HepG2 (cell line): ENCODE results near the gene UBE4A. TPM values are rescaled to one million over a fixed set of nuclear protein-coding genes. Genes with fewer than 3 reads are reported as not detected.

Experiments used
- ATAC-seq: fragments of 200-7000 bp; cut with Tn5 transposase; 3 replicates; pipeline ENCODE4 v1.9.1; 2020; ENCODE audit warnings: mild to moderate bottlenecking, moderate library complexity
- BruUV-seq: library from RNA; stranded (reverse); fragments of 400-500 nt; replicated peaks from 2 replicates; lab custom pipeline; 2021; lab: Mats Ljungman, UMichigan
- CTCF ChIA-PET: fragments of 300-600 bp; formaldehyde crosslinking; extraction: SDS; loops from one replicate; lab custom pipeline; 2021; ENCODE audit warnings: low total read pairs, inconsistent platforms, low intra/inter-chr PET ratio; lab: Yijun Ruan, JAX
- POLR2A ChIA-PET: fragments of 350-600 bp; sonication (Branson Sonifier 250); formaldehyde crosslinking; loops from one replicate; lab custom pipeline; 2020; ENCODE audit warnings: antibody characterized with exemption, inconsistent platforms; lab: Yijun Ruan, JAX
- DNase-seq: peaks from one replicate; pipeline ENCODE4 v3.0.0-alpha.2; 2015; ENCODE audit warnings: low spot score
- FAIRE-seq: peaks from 3 replicates; lab custom pipeline; 2011; peaks lifted over from hg19 to GRCh38; lab: Jason Lieb, UNC
- H2AFZ ChIP-seq: one replicate; pipeline ENCODE4 v1.6.1; 2011; ENCODE audit warnings: low read length, inconsistent platforms
- H3K27ac ChIP-seq: fragments of 300-600 bp; 3 replicates; pipeline ENCODE4 v1.8.0; 2011; ENCODE audit warnings: mixed run types, mild to moderate bottlenecking, mixed read lengths, low read length, inconsistent platforms; ENCODE audit not compliant: insufficient read depth; ENCODE audit errors: extremely low read length
- H3K27me3 ChIP-seq, 2 experiments: fragments of 200-600 bp in 1 of 2; 2 replicates in 1 of 2; 3 replicates in 1 of 2; pipeline versions ENCODE4 v1.6.0 to v1.8.0; 2011; ENCODE audit warnings: low read length in 2 of 2, mild to moderate bottlenecking in 2 of 2, moderate library complexity in 2 of 2, inconsistent platforms in 1 of 2; ENCODE audit not compliant: insufficient read depth in 2 of 2, control insufficient read depth in 1 of 2
- H3K36me3 ChIP-seq, 2 experiments: fragments of 200-600 bp in 1 of 2; replicated peaks in 1 of 2; 2 replicates in 1 of 2; 3 replicates in 1 of 2; pipeline versions ENCODE4 v1.5.1 to v1.8.0; 2011; ENCODE audit warnings: low read length in 2 of 2, inconsistent platforms in 1 of 2; ENCODE audit not compliant: insufficient read depth in 2 of 2, control insufficient read depth in 1 of 2
- H3K4me1 ChIP-seq: 2 replicates; pipeline ENCODE4 v1.5.1; 2012; ENCODE audit warnings: low read length, inconsistent platforms; ENCODE audit not compliant: insufficient read depth
- H3K4me2 ChIP-seq: 2 replicates; pipeline ENCODE4 v1.6.0; 2011; ENCODE audit warnings: low read depth, low read length, inconsistent platforms
- H3K4me3 ChIP-seq, 3 experiments: fragments of 200-600 bp in 1 of 3; sonication (generic), shearing (Covaris generic) in 1 of 3; replicated peaks in 1 of 3; 2 replicates each; pipeline ENCODE4 v1.5.1; 2011 to 2016; ENCODE audit warnings: low read length in 3 of 3, inconsistent platforms in 2 of 3, low read depth in 2 of 3, mild to moderate bottlenecking in 2 of 3, control low read depth in 1 of 3, mixed read lengths in 1 of 3; ENCODE audit not compliant: insufficient read depth in 1 of 3
- H3K79me2 ChIP-seq: one replicate; pipeline ENCODE4 v1.6.1; 2011; ENCODE audit warnings: low read length, inconsistent platforms; ENCODE audit not compliant: insufficient read depth
- H3K9ac ChIP-seq: 2 replicates; pipeline ENCODE4 v1.6.0; 2011; ENCODE audit warnings: mild to moderate bottlenecking, low read depth, low read length, inconsistent platforms; ENCODE audit not compliant: insufficient read depth
- H3K9me3 ChIP-seq: 2 replicates; pipeline ENCODE4 v1.5.1; 2012; ENCODE audit warnings: mild to moderate bottlenecking, low read length
- H4K20me1 ChIP-seq: 2 replicates; pipeline ENCODE4 v1.6.0; 2011; ENCODE audit warnings: inconsistent platforms, mild to moderate bottlenecking, low read length, moderate library complexity; ENCODE audit not compliant: insufficient read depth
- DPF2 ChIP-seq: sonication (generic); formaldehyde crosslinking; IDR thresholded peaks from 2 replicates; pipeline ENCODE4 v1.4.0; 2020; ENCODE audit warnings: mild to moderate bottlenecking, low read depth, missing genetic modification reagents, borderline replicate concordance
- NFRKB ChIP-seq: fragments of 450-650 bp; IDR thresholded peaks from 2 replicates; pipeline ENCODE4 v1.6.1; 2017
- PLRG1 ChIP-seq: fragments of 450-650 bp; conservative IDR thresholded peaks from 2 replicates; pipeline ENCODE4 v1.6.1; 2016
- ZBTB7A ChIP-seq: sonication (generic); formaldehyde crosslinking; IDR thresholded peaks from 2 replicates; pipeline ENCODE4 v1.8.0; 2022; ENCODE audit warnings: mild to moderate bottlenecking, missing genetic modification reagents
- ZNF138 ChIP-seq: sonication (generic); formaldehyde crosslinking; IDR thresholded peaks from 2 replicates; pipeline ENCODE4 v1.5.0; 2020; ENCODE audit warnings: mild to moderate bottlenecking, low read depth, missing genetic modification reagents
- ZNF234 ChIP-seq: sonication (generic); formaldehyde crosslinking; conservative IDR thresholded peaks from 2 replicates; pipeline ENCODE4 v1.5.1; 2020; ENCODE audit warnings: mild to moderate bottlenecking, missing genetic modification reagents
- ZNF331 ChIP-seq: sonication (generic); formaldehyde crosslinking; IDR thresholded peaks from 2 replicates; pipeline ENCODE4 v1.4.0; 2020; ENCODE audit warnings: missing genetic modification reagents
- ZNF350 ChIP-seq: sonication (generic); formaldehyde crosslinking; IDR thresholded peaks from 2 replicates; pipeline ENCODE4 v1.4.0; 2020; ENCODE audit warnings: mild to moderate bottlenecking, low read depth, missing genetic modification reagents, borderline replicate concordance
- ZNF552 ChIP-seq: sonication (generic); formaldehyde crosslinking; IDR thresholded peaks from 2 replicates; pipeline ENCODE4 v1.9.0; 2022; ENCODE audit warnings: missing genetic modification reagents, mild to moderate bottlenecking, borderline replicate concordance
- ZNF75D ChIP-seq: sonication (generic); formaldehyde crosslinking; IDR thresholded peaks from 2 replicates; pipeline ENCODE4 v1.8.1; 2023; ENCODE audit warnings: missing genetic modification reagents, mild to moderate bottlenecking, borderline replicate concordance
- ZNF790 ChIP-seq: sonication (generic); formaldehyde crosslinking; IDR thresholded peaks from 2 replicates; pipeline ENCODE4 v1.8.0; 2022; ENCODE audit warnings: missing genetic modification reagents, mild to moderate bottlenecking, borderline replicate concordance
- WGBS: methylation state at CpG from one replicate; pipeline ENCODE4 v1.1.6; 2017; ENCODE audit warnings: low lambda C conversion rate; 5-methylcytosine and 5-hydroxymethylcytosine counted together
- in situ Hi-C: cut with HindIII; loops from 2 replicates; pipeline ENCODE4 v1.10.0; 2017; ENCODE audit warnings: low pct_unique_long_range_greater_than_20kb; ENCODE audit not compliant: extremely low pct_ligation_motif_present
- intact Hi-C: fragments of 100-400 bp; cut with micrococcal nuclease; formaldehyde crosslinking; loops from one replicate; pipeline ENCODE4 v1.10.0; 2022; ENCODE audit not compliant: unreplicated experiment
- polyA plus RNA-seq, 8 experiments: library from polyadenylated mRNA; depleted of rRNA in 3 of 8; stranded (reverse) in 7 of 8; unstranded in 1 of 8; fragments of >200 nt; fragmentation: Illumina TruSeq in 4 of 8; extraction: Trizol in 4 of 8; gene quantifications; 2 replicates each; pipeline versions ENCODE4 v1.2.1 to v1.2.3, GENCODE V29; 2011 to 2016; ENCODE audit warnings: low read depth in 4 of 8, missing spikeins in 1 of 8, mixed read lengths in 1 of 8; ENCODE audit not compliant: insufficient read depth in 1 of 8
- total RNA-seq, 5 experiments: library from RNA; depleted of rRNA; stranded (reverse); fragments of >200 nt; fragmentation: Illumina TruSeq; extraction: Trizol; gene quantifications; 2 replicates each; pipeline ENCODE4 v1.2.3, GENCODE V29; 2016; ENCODE audit warnings: low read depth in 1 of 5
- TF ChIP-seq, protein P1 (sequence below): sonication (generic); formaldehyde crosslinking; conservative IDR thresholded peaks from 2 replicates; pipeline ENCODE4 v1.8.1; 2023; ENCODE audit warnings: missing genetic modification reagents
- TF ChIP-seq, protein P2 (sequence below): sonication (generic); formaldehyde crosslinking; IDR thresholded peaks from 2 replicates; pipeline ENCODE4 v1.8.1; 2022; ENCODE audit warnings: mild to moderate bottlenecking, missing genetic modification reagents
- TF ChIP-seq, protein P3 (sequence below): sonication (generic); formaldehyde crosslinking; IDR thresholded peaks from 2 replicates; pipeline ENCODE4 v1.4.0; 2020; ENCODE audit warnings: missing genetic modification reagents
- TF ChIP-seq, protein P4 (sequence below): IDR thresholded peaks from 2 replicates; pipeline ENCODE4 v1.6.1; 2016; ENCODE audit warnings: missing biosample characterization, missing genetic modification reagents, low read depth
- TF ChIP-seq, protein P5 (sequence below): sonication (generic); formaldehyde crosslinking; conservative IDR thresholded peaks from 2 replicates; pipeline ENCODE4 v1.8.0; 2022; ENCODE audit warnings: low read depth, missing genetic modification reagents

The UBE4A gene
- total and polyA plus RNA-seq, 2 of the 13 experiments (the other 11 are each of a cell fraction or from before 2014, with no cell fraction given): 15.1 to 32.7 TPM

DNA sequence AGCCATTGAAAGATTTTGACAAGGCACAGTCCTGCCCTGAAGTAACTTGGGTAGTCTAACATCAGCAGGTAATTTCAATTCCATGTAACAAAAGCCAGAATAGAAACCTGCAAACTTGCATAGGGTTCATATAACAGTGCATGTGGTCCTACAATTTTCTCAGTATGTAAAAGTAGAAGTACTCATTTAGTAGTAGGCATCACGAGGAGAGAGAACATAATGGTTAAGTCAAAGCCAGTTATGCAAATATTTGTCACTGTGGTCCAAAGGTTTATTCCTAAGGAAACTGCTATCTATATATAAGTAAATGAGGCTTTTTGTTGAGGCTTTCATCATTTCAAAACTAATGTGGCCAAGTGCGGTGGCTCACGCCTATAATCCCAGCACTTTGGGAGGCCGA lies 52.1 kb downstream of the UBE4A start:
- no peak overlapping the region for H3K4me3 ChIP-seq
- no peak overlapping the region for H3K9ac ChIP-seq
- intact Hi-C loops (no loop called here), in situ Hi-C loops (no loop called here)
- ChIA-PET CTCF (no interaction called here), POLR2A (interaction anchor here (2.5 kb wide), 1 partner anchor 9 kb away, joined by 10 read pairs; no protein-coding TSS in a partner anchor)
- TF ChIP-seq, protein P1, sequence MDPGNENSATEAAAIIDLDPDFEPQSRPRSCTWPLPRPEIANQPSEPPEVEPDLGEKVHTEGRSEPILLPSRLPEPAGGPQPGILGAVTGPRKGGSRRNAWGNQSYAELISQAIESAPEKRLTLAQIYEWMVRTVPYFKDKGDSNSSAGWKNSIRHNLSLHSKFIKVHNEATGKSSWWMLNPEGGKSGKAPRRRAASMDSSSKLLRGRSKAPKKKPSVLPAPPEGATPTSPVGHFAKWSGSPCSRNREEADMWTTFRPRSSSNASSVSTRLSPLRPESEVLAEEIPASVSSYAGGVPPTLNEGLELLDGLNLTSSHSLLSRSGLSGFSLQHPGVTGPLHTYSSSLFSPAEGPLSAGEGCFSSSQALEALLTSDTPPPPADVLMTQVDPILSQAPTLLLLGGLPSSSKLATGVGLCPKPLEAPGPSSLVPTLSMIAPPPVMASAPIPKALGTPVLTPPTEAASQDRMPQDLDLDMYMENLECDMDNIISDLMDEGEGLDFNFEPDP (CRISPR knock-in tag): no peak
- TF ChIP-seq DPF2 (no peak), ZNF790 (CRISPR knock-in tag) (no peak), ZBTB7A (no peak), ZNF138 (no peak), PLRG1 (no peak), ZNF234 (no peak), ZNF331 (CRISPR knock-in tag) (no peak), ZNF552 (CRISPR knock-in tag) (no peak), ZNF350 (CRISPR knock-in tag) (no peak), NFRKB (no peak), ZNF75D (CRISPR knock-in tag) (no peak)
- TF ChIP-seq, protein P2, sequence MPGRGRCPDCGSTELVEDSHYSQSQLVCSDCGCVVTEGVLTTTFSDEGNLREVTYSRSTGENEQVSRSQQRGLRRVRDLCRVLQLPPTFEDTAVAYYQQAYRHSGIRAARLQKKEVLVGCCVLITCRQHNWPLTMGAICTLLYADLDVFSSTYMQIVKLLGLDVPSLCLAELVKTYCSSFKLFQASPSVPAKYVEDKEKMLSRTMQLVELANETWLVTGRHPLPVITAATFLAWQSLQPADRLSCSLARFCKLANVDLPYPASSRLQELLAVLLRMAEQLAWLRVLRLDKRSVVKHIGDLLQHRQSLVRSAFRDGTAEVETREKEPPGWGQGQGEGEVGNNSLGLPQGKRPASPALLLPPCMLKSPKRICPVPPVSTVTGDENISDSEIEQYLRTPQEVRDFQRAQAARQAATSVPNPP (CRISPR knock-in tag): no peak
- TF ChIP-seq, protein P3, sequence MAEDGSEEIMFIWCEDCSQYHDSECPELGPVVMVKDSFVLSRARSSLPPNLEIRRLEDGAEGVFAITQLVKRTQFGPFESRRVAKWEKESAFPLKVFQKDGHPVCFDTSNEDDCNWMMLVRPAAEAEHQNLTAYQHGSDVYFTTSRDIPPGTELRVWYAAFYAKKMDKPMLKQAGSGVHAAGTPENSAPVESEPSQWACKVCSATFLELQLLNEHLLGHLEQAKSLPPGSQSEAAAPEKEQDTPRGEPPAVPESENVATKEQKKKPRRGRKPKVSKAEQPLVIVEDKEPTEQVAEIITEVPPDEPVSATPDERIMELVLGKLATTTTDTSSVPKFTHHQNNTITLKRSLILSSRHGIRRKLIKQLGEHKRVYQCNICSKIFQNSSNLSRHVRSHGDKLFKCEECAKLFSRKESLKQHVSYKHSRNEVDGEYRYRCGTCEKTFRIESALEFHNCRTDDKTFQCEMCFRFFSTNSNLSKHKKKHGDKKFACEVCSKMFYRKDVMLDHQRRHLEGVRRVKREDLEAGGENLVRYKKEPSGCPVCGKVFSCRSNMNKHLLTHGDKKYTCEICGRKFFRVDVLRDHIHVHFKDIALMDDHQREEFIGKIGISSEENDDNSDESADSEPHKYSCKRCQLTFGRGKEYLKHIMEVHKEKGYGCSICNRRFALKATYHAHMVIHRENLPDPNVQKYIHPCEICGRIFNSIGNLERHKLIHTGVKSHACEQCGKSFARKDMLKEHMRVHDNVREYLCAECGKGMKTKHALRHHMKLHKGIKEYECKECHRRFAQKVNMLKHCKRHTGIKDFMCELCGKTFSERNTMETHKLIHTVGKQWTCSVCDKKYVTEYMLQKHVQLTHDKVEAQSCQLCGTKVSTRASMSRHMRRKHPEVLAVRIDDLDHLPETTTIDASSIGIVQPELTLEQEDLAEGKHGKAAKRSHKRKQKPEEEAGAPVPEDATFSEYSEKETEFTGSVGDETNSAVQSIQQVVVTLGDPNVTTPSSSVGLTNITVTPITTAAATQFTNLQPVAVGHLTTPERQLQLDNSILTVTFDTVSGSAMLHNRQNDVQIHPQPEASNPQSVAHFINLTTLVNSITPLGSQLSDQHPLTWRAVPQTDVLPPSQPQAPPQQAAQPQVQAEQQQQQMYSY (CRISPR knock-in tag): no peak
- TF ChIP-seq, protein P4, sequence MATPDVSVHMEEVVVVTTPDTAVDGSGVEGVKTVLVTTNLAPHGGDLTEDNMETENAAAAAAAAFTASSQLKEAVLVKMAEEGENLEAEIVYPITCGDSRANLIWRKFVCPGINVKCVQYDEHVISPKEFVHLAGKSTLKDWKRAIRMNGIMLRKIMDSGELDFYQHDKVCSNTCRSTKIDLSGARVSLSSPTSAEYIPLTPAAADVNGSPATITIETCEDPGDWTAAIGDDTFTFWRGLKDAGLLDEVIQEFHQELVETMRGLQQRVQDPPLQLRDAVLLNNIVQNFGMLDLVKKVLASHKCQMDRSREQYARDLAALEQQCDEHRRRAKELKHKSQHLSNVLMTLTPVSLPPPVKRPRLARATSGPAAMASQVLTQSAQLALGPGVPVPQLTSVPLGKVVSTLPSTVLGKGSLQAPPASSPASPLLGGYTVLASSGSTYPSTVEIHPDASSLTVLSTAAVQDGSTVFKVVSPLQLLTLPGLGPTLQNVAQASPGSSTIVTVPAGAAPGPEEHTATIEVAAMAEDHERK (CRISPR knock-in tag): no peak
- TF ChIP-seq, protein P5, sequence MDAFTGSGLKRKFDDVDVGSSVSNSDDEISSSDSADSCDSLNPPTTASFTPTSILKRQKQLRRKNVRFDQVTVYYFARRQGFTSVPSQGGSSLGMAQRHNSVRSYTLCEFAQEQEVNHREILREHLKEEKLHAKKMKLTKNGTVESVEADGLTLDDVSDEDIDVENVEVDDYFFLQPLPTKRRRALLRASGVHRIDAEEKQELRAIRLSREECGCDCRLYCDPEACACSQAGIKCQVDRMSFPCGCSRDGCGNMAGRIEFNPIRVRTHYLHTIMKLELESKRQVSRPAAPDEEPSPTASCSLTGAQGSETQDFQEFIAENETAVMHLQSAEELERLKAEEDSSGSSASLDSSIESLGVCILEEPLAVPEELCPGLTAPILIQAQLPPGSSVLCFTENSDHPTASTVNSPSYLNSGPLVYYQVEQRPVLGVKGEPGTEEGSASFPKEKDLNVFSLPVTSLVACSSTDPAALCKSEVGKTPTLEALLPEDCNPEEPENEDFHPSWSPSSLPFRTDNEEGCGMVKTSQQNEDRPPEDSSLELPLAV (CRISPR knock-in tag): no peak
- H4K20me1 ChIP-seq: no peaks in the 10 kb centered on the region
- no peak overlapping the region for H3K4me2 ChIP-seq
- peaks cover 6 to 29% of the 10 kb centered on the region in 2 experiments for H3K36me3 ChIP-seq
- peak; percentile 49 for ATAC-seq
- BruUV-seq: no TSS peak
- no peak overlapping the region for H3K27ac ChIP-seq
- H3K27me3 ChIP-seq: no peaks in the 10 kb centered on the region
- no peaks in the 10 kb centered on the region for H3K9me3 ChIP-seq
- FAIRE-seq: no peak
- DNase-seq: peak; percentile 21
- H2AFZ ChIP-seq: no peak overlapping the region
- peaks cover 10% of the 10 kb centered on the region for H3K4me1 ChIP-seq
- 61% methylated on average over 4 of the region's 4 CpGs for WGBS
- peaks cover 2% of the 10 kb centered on the region for H3K79me2 ChIP-seq
